GM12891 (cell line): ENCODE results near the gene AKT1.

Experiments used
- DNase-seq: peaks from one replicate; pipeline ENCODE4 v3.0.0; 2011; ENCODE audit warnings: low spot score; ENCODE audit not compliant: insufficient read length
- FAIRE-seq: peaks from 2 replicates; lab custom pipeline; 2011; peaks lifted over from hg19 to GRCh38; lab: Jason Lieb, UNC
- PAX5 ChIP-seq: IDR thresholded peaks from 2 replicates; pipeline ENCODE4 v1.6.1; 2011; ENCODE audit warnings: low read length, moderate library complexity, mild to moderate bottlenecking; ENCODE audit not compliant: insufficient read depth, severe bottlenecking
- POLR2A ChIP-seq: IDR thresholded peaks from 2 replicates; pipeline ENCODE4 v1.6.1; 2011; ENCODE audit warnings: low read depth, low read length, control low read depth
- POLR2AphosphoS5 ChIP-seq: IDR thresholded peaks from 2 replicates; pipeline ENCODE4 v1.6.1; 2011; ENCODE audit warnings: low read depth, low read length, control low read depth
- POU2F2 ChIP-seq: IDR thresholded peaks from 2 replicates; pipeline ENCODE4 v1.6.1; 2011; ENCODE audit warnings: low read depth, mild to moderate bottlenecking, control low read depth, low read length, moderate library complexity
- SPI1 ChIP-seq: IDR thresholded peaks from 2 replicates; pipeline ENCODE4 v1.6.1; 2011; ENCODE audit warnings: low read depth, low read length, control low read depth
- TAF1 ChIP-seq: IDR thresholded peaks from 2 replicates; pipeline ENCODE4 v1.6.1; 2011; ENCODE audit warnings: low read depth, low read length, control low read depth

The AKT1 gene

DNA sequence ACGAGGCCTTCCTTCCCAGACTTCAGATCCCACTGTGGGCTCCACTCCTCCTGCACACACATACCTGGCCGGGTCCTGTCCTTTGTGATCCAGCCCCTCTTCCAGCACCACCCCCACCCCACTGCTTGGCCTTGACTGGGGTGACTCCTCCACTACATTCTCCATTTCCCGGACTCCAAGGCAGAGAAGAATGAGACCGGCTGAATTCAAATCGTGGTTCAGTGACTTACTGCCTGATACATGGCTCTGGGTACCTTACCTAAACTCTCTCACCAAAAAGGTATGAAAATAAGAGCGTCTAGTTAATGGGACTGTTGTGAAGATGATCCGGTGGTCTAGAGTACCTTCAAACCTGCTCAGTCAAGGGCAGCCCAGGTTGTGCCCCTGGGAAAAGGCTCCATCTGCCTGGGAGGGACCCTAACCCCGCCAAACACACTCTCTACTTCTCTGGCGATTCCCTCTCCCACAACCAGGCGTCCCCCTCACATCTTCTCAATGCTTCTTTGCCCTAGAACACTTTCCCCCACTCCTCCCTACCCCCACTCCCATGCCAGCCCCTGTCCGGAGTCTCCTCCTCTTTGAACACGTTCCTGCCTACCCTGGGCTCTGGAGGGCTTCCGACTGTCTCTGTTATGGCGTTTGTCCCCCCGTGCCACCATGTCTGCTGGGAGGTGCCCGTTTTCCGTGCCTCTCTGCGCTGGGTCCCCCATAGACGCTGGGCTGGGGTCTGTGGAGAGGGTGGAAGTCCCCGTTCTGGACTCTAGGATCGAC, 3.9 kb upstream of the AKT1 start:
- FAIRE-seq (no peak), DNase-seq (no peak)
- TF ChIP-seq POU2F2 = no peak
- TF ChIP-seq POLR2AphosphoS5 = no peak
- no peak for TF ChIP-seq SPI1
- no peak for TF ChIP-seq PAX5
- TF ChIP-seq TAF1 = no peak
- no peak for TF ChIP-seq POLR2A

DNA sequence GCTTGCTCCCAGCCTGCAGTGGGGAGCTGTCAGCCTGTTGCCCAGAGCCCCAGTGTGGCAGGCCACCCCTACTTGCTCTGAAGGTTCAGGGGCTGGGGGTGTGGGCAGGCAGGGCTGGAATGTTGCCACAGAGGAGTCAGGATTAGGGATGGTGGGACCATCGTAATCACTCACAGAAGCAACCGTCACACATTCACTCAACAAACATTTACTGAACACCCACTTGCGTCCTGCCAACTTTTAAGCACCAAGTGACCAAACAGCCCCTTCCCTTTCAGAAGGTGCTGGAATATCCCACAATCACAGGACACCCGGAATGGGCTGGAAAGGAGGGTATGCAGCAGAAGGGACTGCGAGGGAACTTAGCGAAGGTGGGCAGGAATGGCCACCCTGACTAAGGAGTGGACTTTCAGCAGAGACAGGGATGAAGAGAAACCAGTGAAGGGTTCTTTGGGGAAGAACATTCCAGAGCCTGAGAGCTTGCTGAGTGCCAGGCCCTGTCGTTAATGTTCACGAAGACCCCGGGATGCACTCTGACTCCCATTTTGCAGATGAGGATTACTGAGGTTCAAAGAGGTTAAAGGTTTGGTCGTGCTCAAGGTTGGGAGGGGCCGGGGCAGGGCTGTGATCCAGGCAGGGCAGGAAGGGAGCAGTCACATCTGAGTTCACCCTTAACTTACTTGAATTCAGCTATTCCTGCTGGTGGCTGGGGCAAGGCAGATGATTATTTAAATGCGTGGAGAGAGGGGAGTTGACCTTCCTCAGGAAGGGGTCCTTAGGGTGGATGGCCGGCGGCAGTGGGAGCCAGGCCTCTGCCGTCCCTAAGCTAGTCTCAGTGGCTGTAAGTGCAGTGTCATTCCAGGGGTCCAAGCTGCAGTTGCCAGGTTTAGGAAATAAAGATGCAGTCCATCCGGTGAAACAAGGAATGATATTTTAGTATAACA, 3.0 kb upstream of the AKT1 start:
- DNase-seq (no peak), FAIRE-seq (no peak)
- no peak for TF ChIP-seq PAX5
- TF ChIP-seq POU2F2 = no peak
- TF ChIP-seq SPI1 = no peak
- TF ChIP-seq POLR2A = no peak
- no peak for TF ChIP-seq TAF1
- TF ChIP-seq POLR2AphosphoS5 = no peak

DNA sequence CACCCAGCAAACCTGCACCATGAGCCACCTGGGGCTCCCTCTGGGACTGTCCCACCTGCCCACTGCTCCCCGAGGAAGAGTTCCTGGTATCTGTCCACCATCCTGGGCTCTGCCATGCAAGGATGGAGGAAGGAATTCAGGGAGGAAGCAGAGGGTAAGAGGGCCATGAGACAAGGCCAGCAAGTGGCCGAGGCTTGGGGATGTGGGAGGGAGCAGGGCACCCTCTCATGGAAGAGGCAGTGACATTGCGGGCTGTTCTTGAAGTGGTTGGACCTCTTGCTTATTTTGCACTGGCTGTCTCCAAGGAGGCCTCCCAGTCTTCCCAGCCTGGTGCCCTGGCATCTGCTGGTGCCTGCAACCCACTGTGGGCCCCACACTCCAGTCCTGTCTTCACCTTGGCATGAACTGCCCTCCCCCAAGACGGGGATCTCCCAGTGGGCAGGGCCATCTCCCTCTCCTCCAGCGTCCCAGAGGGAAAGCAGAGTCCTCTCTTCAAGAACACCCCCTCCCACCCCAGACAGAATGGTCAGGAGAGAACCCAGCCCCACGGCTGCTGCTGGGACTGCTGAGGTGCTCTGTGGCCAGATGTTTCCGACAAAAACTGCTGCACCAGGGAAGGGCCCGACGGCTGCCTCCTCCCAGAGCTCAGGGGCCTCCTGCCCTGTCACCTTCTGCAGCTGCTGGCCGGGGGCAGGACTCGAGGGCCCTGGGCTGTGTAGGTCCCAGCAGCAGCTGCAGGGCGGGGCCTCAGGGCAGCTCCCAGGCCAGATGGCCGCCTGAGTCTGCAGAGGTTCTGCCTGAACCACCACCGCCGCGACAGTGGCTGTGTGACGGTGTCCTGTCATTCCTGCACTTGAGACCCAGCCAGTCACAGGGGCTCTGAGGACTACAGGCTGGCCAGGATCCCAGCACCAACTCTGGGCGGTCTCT, 1.8 kb upstream of the AKT1 start:
- no peak for FAIRE-seq
- TF ChIP-seq POU2F2 (no peak), POLR2A (no peak), PAX5 (no peak), POLR2AphosphoS5 (no peak), SPI1 (no peak), TAF1 (no peak)
- DNase-seq = no peak

DNA sequence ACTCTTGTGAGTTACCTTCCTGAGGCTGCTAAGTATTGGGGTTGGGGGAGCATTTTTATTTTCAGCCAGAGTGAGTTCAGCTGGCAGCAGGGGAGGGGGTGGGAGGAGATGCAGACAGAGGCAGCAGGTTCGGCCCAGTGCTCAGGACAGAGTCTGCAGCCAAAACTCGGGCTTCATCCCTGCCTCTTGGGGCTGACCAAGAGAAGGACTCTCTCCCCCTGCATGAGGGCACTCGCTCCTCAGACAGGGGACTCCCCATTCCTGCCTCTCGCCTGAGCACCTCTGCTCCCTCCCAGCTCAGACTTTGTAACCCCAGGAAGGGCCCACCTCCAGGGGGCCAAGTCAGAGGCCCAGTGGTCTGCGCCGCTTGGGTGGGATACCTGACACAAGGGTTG, 1.1 kb upstream of the AKT1 start:
- TF ChIP-seq POU2F2 (no peak), POLR2AphosphoS5 (no peak), TAF1 (no peak), SPI1 (no peak), PAX5 (no peak), POLR2A (no peak)
- DNase-seq (no peak), FAIRE-seq (no peak)

DNA sequence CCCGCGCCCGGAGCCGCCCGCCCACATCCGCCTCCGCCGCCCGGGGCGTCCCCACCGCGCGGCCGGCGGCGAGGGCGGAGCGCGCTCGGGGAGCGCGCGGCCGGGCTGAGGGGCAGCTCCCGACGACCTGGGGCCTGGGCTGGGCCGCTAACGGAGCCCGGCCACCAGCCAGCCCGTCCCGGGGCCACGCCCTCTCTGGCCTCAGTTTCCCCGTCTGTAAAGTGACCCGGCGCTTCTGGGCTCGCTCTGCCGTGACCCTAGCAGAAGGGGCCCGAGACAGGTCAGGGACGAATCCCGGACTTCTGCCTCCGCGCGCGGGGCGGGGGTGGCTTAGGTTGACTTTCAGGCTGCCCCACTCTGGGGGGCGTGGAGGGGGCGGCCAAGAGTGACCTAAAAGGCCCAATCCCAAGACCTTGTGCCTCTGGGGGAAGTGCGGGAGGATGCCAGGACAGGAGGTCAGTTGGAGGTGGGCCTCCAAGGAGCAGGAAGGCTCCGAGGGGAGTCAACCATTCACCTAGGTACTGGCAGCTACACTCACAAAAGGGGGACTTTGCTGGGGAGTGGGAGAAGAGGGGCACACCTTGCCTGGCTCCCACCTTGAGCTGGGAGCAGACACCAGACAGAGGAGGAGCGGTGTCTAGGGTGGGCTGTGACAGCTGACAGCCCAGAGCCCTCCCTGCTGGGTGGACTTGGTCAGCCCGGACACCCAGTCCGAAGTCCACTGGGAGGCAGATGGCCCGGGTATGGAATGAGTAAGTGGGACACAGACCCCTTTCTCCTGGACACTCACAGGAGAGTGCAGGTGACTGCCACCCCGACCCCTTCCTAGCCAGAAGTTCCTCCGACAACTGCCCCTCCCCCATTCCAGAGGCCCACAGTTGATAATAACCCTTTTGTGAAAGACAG, 486 bp upstream of the AKT1 start:
- FAIRE-seq (peak; percentile 51), DNase-seq (peak; percentile 84)
- TF ChIP-seq POLR2AphosphoS5 (no peak), SPI1 (no peak), TAF1 (no peak), POLR2A (no peak)

DNA sequence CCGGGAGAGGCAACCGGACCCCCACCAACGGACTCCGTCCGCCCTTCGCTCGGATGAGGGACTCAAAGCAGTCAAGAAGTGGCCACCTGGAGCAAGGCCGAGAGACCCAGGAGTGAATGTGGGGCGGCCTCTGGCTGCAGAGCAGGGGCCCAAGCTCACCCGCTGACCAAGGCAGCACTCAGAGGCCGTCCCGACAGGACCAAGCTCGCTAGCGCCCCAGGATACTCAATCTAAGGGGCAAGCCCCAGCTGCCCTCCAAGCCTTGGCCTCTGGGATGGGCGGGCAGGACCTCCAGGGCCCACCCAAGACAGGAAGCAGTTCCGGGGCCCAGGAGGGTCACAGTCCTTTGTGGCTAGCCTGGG, 936 bp downstream of the AKT1 start:
- TF ChIP-seq SPI1 (no peak), PAX5 (no peak), POU2F2 (no peak), POLR2A (no peak), POLR2AphosphoS5 (no peak), TAF1 (no peak)
- FAIRE-seq (no peak), DNase-seq (peak; percentile 55)

DNA sequence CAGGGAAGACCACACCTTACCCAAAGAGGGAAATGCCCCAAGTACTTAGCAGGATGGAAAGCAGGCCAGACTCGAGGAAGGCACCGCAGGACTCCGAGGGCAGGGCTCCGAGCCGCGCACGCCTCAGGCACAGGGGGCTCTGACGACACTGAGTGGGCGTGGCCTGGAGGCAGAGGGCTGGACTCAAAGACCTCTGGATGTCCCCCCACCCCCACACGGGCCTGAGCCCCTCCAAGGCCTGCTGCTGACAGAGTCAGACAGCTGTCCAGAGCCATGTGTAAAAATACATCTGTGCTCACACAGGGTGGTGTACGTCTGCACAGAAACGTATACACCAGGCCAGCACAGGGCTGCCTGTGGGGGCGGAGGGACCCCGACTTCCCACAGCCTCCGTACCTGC, 1.4 kb downstream of the AKT1 start:
- FAIRE-seq = peak; percentile 87
- TF ChIP-seq TAF1 = no peak
- no peak for TF ChIP-seq PAX5
- TF ChIP-seq POU2F2 = no peak
- no peak for TF ChIP-seq POLR2AphosphoS5
- TF ChIP-seq SPI1 = no peak
- no peak for TF ChIP-seq POLR2A
- DNase-seq = peak; percentile 76

DNA sequence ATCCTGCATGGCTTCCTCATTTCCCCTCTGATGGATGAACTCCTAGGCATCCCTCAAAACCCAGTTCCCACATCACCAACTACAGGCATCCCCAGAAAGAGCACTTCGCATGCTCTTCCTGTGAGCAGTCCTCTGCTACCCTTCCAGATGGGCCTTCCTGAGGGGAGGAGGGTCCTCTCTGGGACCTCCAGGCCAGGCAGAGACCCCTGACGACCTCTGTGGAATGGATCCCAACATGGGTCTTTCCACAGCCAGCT, 1.9 kb downstream of the AKT1 start:
- FAIRE-seq (no peak), DNase-seq (no peak)
- TF ChIP-seq POU2F2 (no peak), PAX5 (no peak), POLR2A (no peak), POLR2AphosphoS5 (no peak), TAF1 (no peak), SPI1 (no peak)
